Lower lobe of right lung (tissue), 2 donors: Measurements from ENCODE around the gene HECW1. TPM values are rescaled to one million over a fixed set of nuclear protein-coding genes. Genes with fewer than 3 reads are reported as not detected.

Source experiments
- ATAC-seq, 2 donors: fragments of 200-7000 bp; cut with Tn5 transposase; one replicate each; pipeline ENCODE4 v1.9.1; 2020 to 2022; ENCODE audit warnings: mild to moderate bottlenecking in 2 of 2, moderate library complexity in 2 of 2
- DNase-seq: peaks from one replicate; pipeline ENCODE4 v3.0.0-alpha.2; 2020
- H3K27ac ChIP-seq: fragments of 200-600 bp; one replicate; pipeline ENCODE4 v1.8.0; 2022
- H3K27me3 ChIP-seq: fragments of 200-600 bp; one replicate; pipeline ENCODE4 v1.8.0; 2022; ENCODE audit warnings: low read depth
- H3K36me3 ChIP-seq: fragments of 200-600 bp; one replicate; pipeline ENCODE4 v1.8.0; 2022; ENCODE audit warnings: mild to moderate bottlenecking
- H3K4me1 ChIP-seq: fragments of 200-600 bp; one replicate; pipeline ENCODE4 v1.8.0; 2022
- H3K4me3 ChIP-seq: fragments of 200-600 bp; one replicate; pipeline ENCODE4 v1.8.0; 2022; ENCODE audit warnings: mild to moderate bottlenecking
- H3K9me3 ChIP-seq: fragments of 200-600 bp; one replicate; pipeline ENCODE4 v1.8.0; 2022
- CTCF ChIP-seq: fragments of 200-600 bp; IDR thresholded peaks from one replicate; pipeline ENCODE4 v1.8.0; 2022; ENCODE audit warnings: antibody characterized with exemption, mild to moderate bottlenecking
- intact Hi-C: fragments of 100-400 bp; cut with DNase I; formaldehyde crosslinking; loops from one replicate; pipeline ENCODE4 v1.11.0; 2022
- total RNA-seq: library from RNA; stranded (reverse); fragmentation: NEBNext Ultra II Directional; extraction: Animal tissue kit (Norgen Biotek cat#: 25700); gene quantifications from one replicate; pipeline ENCODE4 v1.2.1, GENCODE V29; 2021
- donor health status: DM: no; HTN: yes; CAD: no; lungs with severe emphysema.

Gene HECW1
- total RNA-seq, 1 donor from 2014 or later = 0.06 TPM

- H3K9me3 ChIP-seq = no peaks in the 10 kb centered on the region
- no peak overlapping the region for H3K27ac ChIP-seq
- no peak overlapping the region for H3K4me3 ChIP-seq
- no peak for DNase-seq
- peaks cover under 1% of the 10 kb centered on the region for H3K27me3 ChIP-seq
- no peaks in the 10 kb centered on the region for H3K36me3 ChIP-seq
- peaks cover 5% of the 10 kb centered on the region for H3K4me1 ChIP-seq
- no peak for TF ChIP-seq CTCF
- intact Hi-C loops = no loop called here
- no peak for ATAC-seq
Observed at GRCh38 chr7:43492896-43493295, 380.4 kb downstream of the HECW1 start.

- Histone ChIP-seq H3K9me3 (no peaks in the 10 kb centered on the region), H3K4me1 (no peaks in the 10 kb centered on the region), H3K27ac (no peak overlapping the region), H3K27me3 (peaks cover 7% of the 10 kb centered on the region), H3K36me3 (no peaks in the 10 kb centered on the region), H3K4me3 (no peak overlapping the region)
- no peak for ATAC-seq
- intact Hi-C loops = no loop called here
- TF ChIP-seq CTCF = no peak
- no peak for DNase-seq
Observed at GRCh38 chr7:43495572-43495971, 383.1 kb downstream of the HECW1 start.

GRCh38 chr7:43496596-43496995 lies 384.1 kb downstream of the HECW1 start:
- peaks cover 7% of the 10 kb centered on the region for H3K27me3 ChIP-seq
- H3K36me3 ChIP-seq = no peaks in the 10 kb centered on the region
- ATAC-seq (no peak), DNase-seq (no peak)
- no peak overlapping the region for H3K27ac ChIP-seq
- H3K9me3 ChIP-seq = no peaks in the 10 kb centered on the region
- no peaks in the 10 kb centered on the region for H3K4me1 ChIP-seq
- no peak overlapping the region for H3K4me3 ChIP-seq
- intact Hi-C loops = no loop called here
- TF ChIP-seq CTCF = no peak

GRCh38 chr7:43501870-43502269 lies 389.4 kb downstream of the HECW1 start:
- no peaks in the 10 kb centered on the region for H3K9me3 ChIP-seq
- no peak for TF ChIP-seq CTCF
- no peak overlapping the region for H3K27ac ChIP-seq
- intact Hi-C loops = no loop called here
- no peak overlapping the region for H3K4me3 ChIP-seq
- DNase-seq (no peak), ATAC-seq (no peak)
- H3K36me3 ChIP-seq = no peaks in the 10 kb centered on the region
- no peaks in the 10 kb centered on the region for H3K4me1 ChIP-seq
- peaks cover 7% of the 10 kb centered on the region for H3K27me3 ChIP-seq

GRCh38 chr7:43502941-43503340 lies 390.5 kb downstream of the HECW1 start:
- Histone ChIP-seq H3K27me3 (peaks cover 6% of the 10 kb centered on the region), H3K4me1 (no peaks in the 10 kb centered on the region), H3K4me3 (no peak overlapping the region), H3K9me3 (no peaks in the 10 kb centered on the region), H3K27ac (no peak overlapping the region), H3K36me3 (no peaks in the 10 kb centered on the region)
- no peak for ATAC-seq
- DNase-seq = no peak
- TF ChIP-seq CTCF = no peak
- intact Hi-C loops = no loop called here

GRCh38 chr7:43505412-43505811 lies 393.0 kb downstream of the HECW1 start:
- intact Hi-C loops = no loop called here
- no peak for TF ChIP-seq CTCF
- Histone ChIP-seq H3K27me3 (no peaks in the 10 kb centered on the region), H3K4me1 (no peaks in the 10 kb centered on the region), H3K27ac (no peak overlapping the region), H3K9me3 (no peaks in the 10 kb centered on the region), H3K4me3 (no peak overlapping the region), H3K36me3 (no peaks in the 10 kb centered on the region)
- ATAC-seq (no peak), DNase-seq (no peak)
